ENCODE results near the gene ZC3H18. TPM values are rescaled to one million over a fixed set of nuclear protein-coding genes. Genes with fewer than 3 reads are reported as not detected.

Gene ZC3H18
- total and polyA plus RNA-seq, 10 of the 15 experiments (the other 5 are each of a cell fraction or from before 2014, with no cell fraction given): 1.0 to 58.3 (median 22.4) TPM

DNA sequence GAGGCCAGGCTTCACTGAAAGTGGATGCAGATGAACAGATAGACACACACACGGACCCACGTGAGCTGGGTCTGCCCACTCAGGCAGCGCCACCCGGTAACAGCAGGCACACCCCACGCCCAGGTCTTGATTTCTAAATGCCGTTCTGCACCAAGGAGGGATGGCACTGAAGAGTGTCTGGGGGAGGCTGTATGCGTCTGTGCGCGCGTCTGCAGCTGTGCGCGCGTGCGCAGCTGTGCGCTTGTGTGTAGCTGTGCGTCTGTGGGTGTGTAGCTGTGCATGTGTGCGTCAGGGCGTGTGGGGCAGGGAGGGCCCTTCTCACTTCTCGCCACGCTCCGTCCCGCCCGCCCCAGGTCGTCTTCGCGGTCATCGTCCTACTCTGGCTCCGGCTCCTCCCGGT, 52.7 kb downstream of the ZC3H18 start:
- Histone ChIP-seq H3K79me2 (ENCODE audit: control insufficient read depth, insufficient read depth, low read length) (no peaks in the 10 kb centered on the region), H3K27me3 (replicated peaks in 1 of 2; ENCODE audit: control insufficient read depth in 2 of 2, insufficient read depth in 2 of 2, low read length in 1 of 2) (no peaks in the 10 kb centered on the region), H3K9me3 (replicated peaks; ENCODE audit: control insufficient read depth, insufficient read depth, low read length) (no peaks in the 10 kb centered on the region), H3K27ac (ENCODE audit: control insufficient read depth, insufficient read depth) (no peak overlapping the region), H3K4me2 (ENCODE audit: control insufficient read depth, insufficient read depth) (no peak overlapping the region), H2AFZ (ENCODE audit: control insufficient read depth, low read depth, low read length) (no peak overlapping the region), H3K36me3 (ENCODE audit: control insufficient read depth in 2 of 2, insufficient read depth in 2 of 2, low read length in 1 of 2) (peaks cover 13 to 54% of the 10 kb centered on the region in 2 experiments; a peak in 3 of 4 replicates), H3K4me3 (no peak overlapping the region), H3K9ac (ENCODE audit: control insufficient read depth, insufficient read depth, low read length) (no peak overlapping the region), H4K20me1 (ENCODE audit: control insufficient read depth, insufficient read depth) (no peaks in the 10 kb centered on the region), H3K4me1 (ENCODE audit: control insufficient read depth, insufficient read depth, low read length) (no peaks in the 10 kb centered on the region)
- BruUV-seq (replicated peaks): no TSS peak
- intact Hi-C loops (cut with micrococcal nuclease; ENCODE audit: unreplicated experiment): no loop called here
- ATAC-seq (no peak), FAIRE-seq (no peak), DNase-seq (ENCODE audit: low read depth, low spot score) (no peak)
- ChIA-PET RAD21 (ENCODE audit: unreplicated experiment) (no interaction called here), POLR2A (no interaction called here), SMC1A (ENCODE audit: uncharacterized antibody, unreplicated experiment) (no interaction called here), CTCF (no interaction called here)
- in situ Hi-C loops (cut with MboI): loop anchor here (5.0 kb wide), 1 partner anchor 51 kb away; the partner anchor contains the start of gene ZC3H18
- WGBS (ENCODE audit: insufficient coverage, insufficient replicate concordance, low lambda C conversion rate, missing lambda C conversion rate): 95% methylated on average over 29 of the region's 29 CpGs
- TF ChIP-seq RCOR1 (conservative IDR thresholded peaks at IDR 0.05; ENCODE audit: low read depth, low read length) (no peak), BCL11A (IDR thresholded peaks at IDR 0.05; ENCODE audit: low read depth, low read length) (no peak), SP1 (IDR thresholded peaks at IDR 0.05; ENCODE audit: low read depth, low read length) (no peak), TCF3 (IDR thresholded peaks at IDR 0.05; ENCODE audit: borderline replicate concordance, insufficient read depth, low read depth, low read length) (peak; percentile 56; the same call in 1 of the 2 replicates), PML (IDR thresholded peaks at IDR 0.05; ENCODE audit: low read length) (no peak), SPI1 (IDR thresholded peaks at IDR 0.05; ENCODE audit: borderline replicate concordance, insufficient read depth, low read depth, low read length) (no peak), BACH1 (IDR thresholded peaks at IDR 0.05; ENCODE audit: borderline replicate concordance) (no peak), ATF7 (IDR thresholded peaks at IDR 0.05; ENCODE audit: low read depth) (no peak), TARDBP (IDR thresholded peaks at IDR 0.05; ENCODE audit: borderline replicate concordance) (no peak), KAT2A (conservative IDR thresholded peaks at IDR 0.05; ENCODE audit: control insufficient read depth, low read depth, low read length) (no peak), MYC (IDR thresholded peaks at IDR 0.05; ENCODE audit: insufficient read depth, insufficient read length, insufficient replicate concordance, low read length, severe bottlenecking) (no peak), CREB1 (IDR thresholded peaks at IDR 0.05; ENCODE audit: low read depth) (no peak), POLR2A (IDR thresholded peaks at IDR 0.05; ENCODE audit: low read depth, low read length) (0 out of 2 replicates have a peak, but pooled peaks have one; percentile 32), MEF2B (IDR thresholded peaks at IDR 0.05; ENCODE audit: partially characterized antibody, poor library complexity, severe bottlenecking) (no peak), NR2C1 (IDR thresholded peaks at IDR 0.05) (no peak), CBFB (IDR thresholded peaks at IDR 0.05; ENCODE audit: low read depth) (no peak), ZZZ3 (IDR thresholded peaks at IDR 0.05; ENCODE audit: control insufficient read depth, insufficient read length, low read depth) (no peak)
- TF ChIP-seq, protein P1, sequence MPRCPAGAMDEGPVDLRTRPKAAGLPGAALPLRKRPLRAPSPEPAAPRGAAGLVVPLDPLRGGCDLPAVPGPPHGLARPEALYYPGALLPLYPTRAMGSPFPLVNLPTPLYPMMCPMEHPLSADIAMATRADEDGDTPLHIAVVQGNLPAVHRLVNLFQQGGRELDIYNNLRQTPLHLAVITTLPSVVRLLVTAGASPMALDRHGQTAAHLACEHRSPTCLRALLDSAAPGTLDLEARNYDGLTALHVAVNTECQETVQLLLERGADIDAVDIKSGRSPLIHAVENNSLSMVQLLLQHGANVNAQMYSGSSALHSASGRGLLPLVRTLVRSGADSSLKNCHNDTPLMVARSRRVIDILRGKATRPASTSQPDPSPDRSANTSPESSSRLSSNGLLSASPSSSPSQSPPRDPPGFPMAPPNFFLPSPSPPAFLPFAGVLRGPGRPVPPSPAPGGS (IDR thresholded peaks at IDR 0.05; ENCODE audit: borderline replicate concordance, insufficient read depth, low read depth, low read length, poor library complexity, severe bottlenecking): peak; percentile 74
- TF ChIP-seq, protein P2, sequence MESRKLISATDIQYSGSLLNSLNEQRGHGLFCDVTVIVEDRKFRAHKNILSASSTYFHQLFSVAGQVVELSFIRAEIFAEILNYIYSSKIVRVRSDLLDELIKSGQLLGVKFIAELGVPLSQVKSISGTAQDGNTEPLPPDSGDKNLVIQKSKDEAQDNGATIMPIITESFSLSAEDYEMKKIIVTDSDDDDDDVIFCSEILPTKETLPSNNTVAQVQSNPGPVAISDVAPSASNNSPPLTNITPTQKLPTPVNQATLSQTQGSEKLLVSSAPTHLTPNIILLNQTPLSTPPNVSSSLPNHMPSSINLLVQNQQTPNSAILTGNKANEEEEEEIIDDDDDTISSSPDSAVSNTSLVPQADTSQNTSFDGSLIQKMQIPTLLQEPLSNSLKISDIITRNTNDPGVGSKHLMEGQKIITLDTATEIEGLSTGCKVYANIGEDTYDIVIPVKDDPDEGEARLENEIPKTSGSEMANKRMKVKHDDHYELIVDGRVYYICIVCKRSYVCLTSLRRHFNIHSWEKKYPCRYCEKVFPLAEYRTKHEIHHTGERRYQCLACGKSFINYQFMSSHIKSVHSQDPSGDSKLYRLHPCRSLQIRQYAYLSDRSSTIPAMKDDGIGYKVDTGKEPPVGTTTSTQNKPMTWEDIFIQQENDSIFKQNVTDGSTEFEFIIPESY (IDR thresholded peaks at IDR 0.05): no peak

All from GM12878 (cell line).